CD4-positive, alpha-beta T cell (primary cell): ENCODE results near the gene HDDC3. TPM values are rescaled to one million over a fixed set of nuclear protein-coding genes. Genes with fewer than 3 reads are reported as not detected.

Source experiments
- ATAC-seq: fragments of 200-7000 bp; cut with Tn5 transposase; one replicate; pipeline ENCODE4 v1.10.0; 2022; ENCODE audit warnings: mild to moderate bottlenecking; ENCODE audit not compliant: poor library complexity
- CTCF ChIA-PET: fragments of 350-600 bp; sonication (Branson Sonifier 250); formaldehyde crosslinking; loops from one replicate; lab custom pipeline; 2021; ENCODE audit warnings: antibody characterized with exemption, inconsistent platforms; lab: Charles Lee
- POLR2A ChIA-PET: fragments of 350-600 bp; sonication (Branson Sonifier 250); formaldehyde crosslinking; loops from one replicate; lab custom pipeline; 2021; ENCODE audit warnings: antibody characterized with exemption, inconsistent platforms; lab: Charles Lee
- DNase-seq, 14 experiments: peaks; one replicate each; pipeline ENCODE4 v3.0.0-alpha.2; 2013 to 2020; ENCODE audit warnings: mixed read lengths in 2 of 14
- H3K27ac ChIP-seq, 2 donors: one replicate each; pipeline versions ENCODE4 v1.5.1 to v1.7.0; 2013; ENCODE audit warnings: low read length in 2 of 2, low read depth in 1 of 2, mild to moderate bottlenecking in 1 of 2
- H3K27me3 ChIP-seq, 2 experiments: 1 replicate in 1 of 2; 2 replicates in 1 of 2; pipeline versions ENCODE4 v1.6.1 to v1.7.0; 2013; ENCODE audit warnings: low read length in 2 of 2, control low read depth in 1 of 2, mild to moderate bottlenecking in 1 of 2, moderate library complexity in 1 of 2; ENCODE audit not compliant: insufficient read depth in 2 of 2, control insufficient read depth in 1 of 2
- H3K36me3 ChIP-seq: one replicate; pipeline ENCODE4 v1.6.1; 2013; ENCODE audit warnings: low read length, control low read depth; ENCODE audit not compliant: insufficient read depth
- H3K4me1 ChIP-seq: one replicate; pipeline ENCODE4 v1.6.1; 2013; ENCODE audit warnings: low read length, control low read depth; ENCODE audit not compliant: insufficient read depth
- H3K4me3 ChIP-seq: one replicate; pipeline ENCODE4 v1.5.1; 2013; ENCODE audit warnings: mild to moderate bottlenecking, low read length, moderate library complexity
- H3K9me3 ChIP-seq, 2 experiments: 1 replicate in 1 of 2; 2 replicates in 1 of 2; pipeline versions ENCODE4 v1.6.1 to v1.7.0; 2013; ENCODE audit warnings: low read length in 2 of 2, mild to moderate bottlenecking in 2 of 2, control low read depth in 1 of 2, moderate library complexity in 1 of 2; ENCODE audit not compliant: control insufficient read depth in 1 of 2, insufficient read depth in 1 of 2
- H3K27ac Mint-ChIP-seq: one replicate; pipeline ENCODE4 v1.8.0; 2020; ENCODE audit warnings: mixed read lengths
- H3K27me3 Mint-ChIP-seq: one replicate; pipeline ENCODE4 v1.8.0; 2021; ENCODE audit warnings: mixed read lengths
- H3K36me3 Mint-ChIP-seq: one replicate; pipeline ENCODE4 v1.8.0; 2021; ENCODE audit warnings: low read depth, mixed read lengths
- H3K4me1 Mint-ChIP-seq: one replicate; pipeline ENCODE4 v1.8.0; 2021; ENCODE audit warnings: low read depth, mixed read lengths
- H3K4me3 Mint-ChIP-seq: one replicate; pipeline ENCODE4 v1.8.0; 2020; ENCODE audit warnings: mild to moderate bottlenecking, mixed read lengths
- H3K9me3 Mint-ChIP-seq: one replicate; pipeline ENCODE4 v1.8.0; 2020; ENCODE audit warnings: mixed read lengths
- CTCF ChIP-seq: fragments of 200-600 bp; IDR thresholded peaks from one replicate; pipeline ENCODE4 v1.8.0; 2022; ENCODE audit warnings: antibody characterized with exemption, mild to moderate bottlenecking
- intact Hi-C, 2 experiments: fragments of 100-400 bp; cut with DNase I in 1 of 2; cut with micrococcal nuclease in 1 of 2; formaldehyde crosslinking; loops; one replicate each; pipeline versions ENCODE4 v1.15.1 to v1.9.0; 2023 to 2025; cut with DNase I, micrococcal nuclease
- total RNA-seq, 174 experiments: library from RNA in 2 of 174; stranded (reverse) in 2 of 174; gene quantifications; one replicate each; pipeline ENCODE4 v1.2.3 and lab custom pipeline; 2021 to 2026

Gene HDDC3
- total RNA-seq, 2 experiments from 2014 or later: 9.9 to 10.8 TPM

- Mint-ChIP-seq H3K27me3 (no peaks in the 10 kb centered on the region), H3K9me3 (no peaks in the 10 kb centered on the region), H3K27ac (no peak overlapping the region), H3K4me1 (no peaks in the 10 kb centered on the region), H3K36me3 (peaks cover 32% of the 10 kb centered on the region), H3K4me3 (no peak overlapping the region)
- CTCF ChIA-PET: no interaction called here
- Histone ChIP-seq H3K27me3 (no peaks in the 10 kb centered on the region), H3K9me3 (no peaks in the 10 kb centered on the region), H3K4me1 (no peaks in the 10 kb centered on the region), H3K4me3 (no peak overlapping the region), H3K36me3 (peaks cover 12% of the 10 kb centered on the region), H3K27ac (no peak overlapping the region)
- POLR2A ChIA-PET: interaction anchor here (1.1 kb wide), 1 partner anchor 11 kb away, joined by 3 read pairs; the partner anchor contains the start of gene RCCD1
- no peak for DNase-seq
- intact Hi-C loops: no loop called here
- TF ChIP-seq CTCF: no peak
- ATAC-seq: no peak
Measured at GRCh38 chr15:90966262-90966661, 33.9 kb upstream of the HDDC3 start.

- no peaks in the 10 kb centered on the region for H3K27me3 ChIP-seq
- intact Hi-C loops: no loop called here
- Mint-ChIP-seq H3K27ac (no peak overlapping the region), H3K9me3 (no peaks in the 10 kb centered on the region), H3K27me3 (no peaks in the 10 kb centered on the region), H3K4me1 (no peaks in the 10 kb centered on the region), H3K36me3 (peaks cover 46% of the 10 kb centered on the region), H3K4me3 (no peak overlapping the region)
- H3K36me3 ChIP-seq: peaks cover 33% of the 10 kb centered on the region
- H3K9me3 ChIP-seq: no peaks in the 10 kb centered on the region
- no peak for TF ChIP-seq CTCF
- CTCF ChIA-PET: no interaction called here
- DNase-seq (no peak), ATAC-seq (no peak)
- POLR2A ChIA-PET: interaction anchor here (0.6 to 1.1 kb wide), 2 partner anchors 27 to 253 kb away, joined by 3 to 4 read pairs; partner anchors contain the start of gene UNC45A
- no peak overlapping the region for H3K4me3 ChIP-seq
- no peak overlapping the region for H3K27ac ChIP-seq
- H3K4me1 ChIP-seq: no peaks in the 10 kb centered on the region
Measured at GRCh38 chr15:90962021-90962420, 29.7 kb upstream of the HDDC3 start.

- no peak overlapping the region for H3K27ac Mint-ChIP-seq
Measured at GRCh38 chr15:90960298-90961091, 28.1 kb upstream of the HDDC3 start.

More at GRCh38 chr15:90960298-90961091, 28.1 kb upstream of the HDDC3 start:
- POLR2A ChIA-PET: interaction anchor here (7.7 kb wide), 1 partner anchor 27 kb away, joined by 126 read pairs; the partner anchor contains the start of genes HDDC3 and UNC45A
- Mint-ChIP-seq H3K4me1 (peaks cover 9% of the 10 kb centered on the region), H3K36me3 (peaks cover 36% of the 10 kb centered on the region), H3K27me3 (no peaks in the 10 kb centered on the region), H3K4me3 (no peak overlapping the region), H3K9me3 (no peaks in the 10 kb centered on the region)
- Histone ChIP-seq H3K4me1 (peaks cover 13% of the 10 kb centered on the region), H3K27ac (no peak overlapping the region), H3K36me3 (peaks cover 33% of the 10 kb centered on the region), H3K4me3 (no peak overlapping the region), H3K27me3 (no peaks in the 10 kb centered on the region), H3K9me3 (no peaks in the 10 kb centered on the region)
- intact Hi-C loops: no loop called here
- no peak for TF ChIP-seq CTCF
- ATAC-seq (no peak), DNase-seq (no peak)
- CTCF ChIA-PET: interaction anchor here (0.9 kb wide), 1 partner anchor 25 kb away, joined by 3 read pairs; the partner anchor contains the start of gene UNC45A
